OCI-M1 (cell line): ENCODE results near the gene IDUA.

Experiments
- DNase-seq: peaks from one replicate; lab custom pipeline; 2025; lab: John Stamatoyannopoulos, UW

IDUA gene

DNA sequence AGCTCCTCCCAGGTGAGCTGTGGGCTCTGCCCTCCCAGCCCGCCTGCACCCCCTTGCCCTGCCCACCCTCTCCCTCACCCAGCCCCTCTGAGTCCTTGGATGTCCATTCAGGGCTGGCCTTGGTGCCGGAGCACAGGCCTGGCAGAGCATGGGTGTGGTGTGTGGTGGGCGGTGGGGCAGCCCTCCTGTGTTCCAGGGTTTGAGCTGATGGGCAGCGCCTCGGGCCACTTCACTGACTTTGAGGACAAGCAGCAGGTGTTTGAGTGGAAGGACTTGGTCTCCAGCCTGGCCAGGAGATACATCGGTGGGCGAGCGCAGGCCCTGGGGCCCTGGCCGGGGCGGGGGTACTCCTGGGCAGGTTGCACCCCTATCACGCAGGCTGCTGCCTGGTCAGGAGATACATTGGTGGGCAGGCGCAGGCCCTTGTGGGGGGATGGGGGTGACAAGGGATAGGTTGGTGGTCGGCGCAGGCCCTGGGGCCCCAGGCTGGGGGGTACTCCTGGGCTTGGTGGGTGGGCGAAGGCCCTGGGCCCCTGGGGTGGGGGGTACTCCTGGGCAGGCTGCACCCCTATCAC lies 13.9 kb downstream of the IDUA start:
- no peak for DNase-seq

DNA sequence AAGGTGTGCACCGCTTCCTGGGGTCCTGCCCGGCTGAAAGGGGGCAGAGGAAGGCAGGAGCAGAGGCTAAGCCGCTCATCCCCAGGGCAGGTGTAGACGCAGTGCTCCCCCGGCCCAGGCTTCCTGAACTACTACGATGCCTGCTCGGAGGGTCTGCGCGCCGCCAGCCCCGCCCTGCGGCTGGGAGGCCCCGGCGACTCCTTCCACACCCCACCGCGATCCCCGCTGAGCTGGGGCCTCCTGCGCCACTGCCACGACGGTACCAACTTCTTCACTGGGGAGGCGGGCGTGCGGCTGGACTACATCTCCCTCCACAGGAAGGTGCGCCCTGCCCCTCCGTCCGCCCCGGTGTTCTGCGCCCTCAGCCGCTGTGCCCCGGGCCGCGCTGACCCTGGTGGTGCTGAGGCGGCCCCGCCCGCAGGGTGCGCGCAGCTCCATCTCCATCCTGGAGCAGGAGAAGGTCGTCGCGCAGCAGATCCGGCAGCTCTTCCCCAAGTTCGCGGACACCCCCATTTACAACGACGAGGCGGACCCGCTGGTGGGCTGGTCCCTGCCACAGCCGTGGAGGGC lies 14.8 kb downstream of the IDUA start:
- DNase-seq = no peak

DNA sequence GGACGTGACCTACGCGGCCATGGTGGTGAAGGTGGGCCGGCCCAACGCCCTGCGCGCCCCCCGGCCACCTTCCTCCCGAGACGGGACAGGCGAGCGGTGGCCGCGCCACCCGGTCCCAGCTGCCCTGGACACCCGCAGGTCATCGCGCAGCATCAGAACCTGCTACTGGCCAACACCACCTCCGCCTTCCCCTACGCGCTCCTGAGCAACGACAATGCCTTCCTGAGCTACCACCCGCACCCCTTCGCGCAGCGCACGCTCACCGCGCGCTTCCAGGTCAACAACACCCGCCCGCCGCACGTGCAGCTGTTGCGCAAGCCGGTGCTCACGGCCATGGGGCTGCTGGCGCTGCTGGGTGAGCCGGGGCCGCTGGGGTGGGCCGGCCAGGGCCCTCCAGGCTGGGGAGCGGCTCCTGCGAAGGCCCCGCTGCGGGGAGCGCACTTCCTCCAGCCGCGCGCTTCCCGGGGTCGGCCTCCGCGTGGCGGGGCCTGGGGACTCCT lies 15.3 kb downstream of the IDUA start:
- no peak for DNase-seq

DNA sequence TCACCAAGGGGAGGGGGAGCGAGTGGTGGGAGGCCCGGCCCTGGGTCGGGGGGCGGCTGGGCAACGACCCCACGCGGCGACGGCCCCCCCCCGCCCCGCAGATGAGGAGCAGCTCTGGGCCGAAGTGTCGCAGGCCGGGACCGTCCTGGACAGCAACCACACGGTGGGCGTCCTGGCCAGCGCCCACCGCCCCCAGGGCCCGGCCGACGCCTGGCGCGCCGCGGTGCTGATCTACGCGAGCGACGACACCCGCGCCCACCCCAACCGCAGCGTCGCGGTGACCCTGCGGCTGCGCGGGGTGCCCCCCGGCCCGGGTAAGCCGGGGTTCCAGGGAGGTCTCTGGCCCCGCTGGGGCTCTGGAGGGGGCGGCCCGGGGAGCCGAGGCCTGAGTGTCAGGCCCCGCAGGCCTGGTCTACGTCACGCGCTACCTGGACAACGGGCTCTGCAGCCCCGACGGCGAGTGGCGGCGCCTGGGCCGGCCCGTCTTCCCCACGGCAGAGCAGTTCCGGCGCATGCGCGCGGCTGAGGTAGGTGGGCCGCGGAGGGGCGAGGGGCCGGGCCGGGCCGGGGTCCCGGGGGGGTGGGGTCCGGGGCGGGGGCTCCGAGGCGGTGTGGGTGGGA lies 15.9 kb downstream of the IDUA start:
- no peak for DNase-seq

DNA sequence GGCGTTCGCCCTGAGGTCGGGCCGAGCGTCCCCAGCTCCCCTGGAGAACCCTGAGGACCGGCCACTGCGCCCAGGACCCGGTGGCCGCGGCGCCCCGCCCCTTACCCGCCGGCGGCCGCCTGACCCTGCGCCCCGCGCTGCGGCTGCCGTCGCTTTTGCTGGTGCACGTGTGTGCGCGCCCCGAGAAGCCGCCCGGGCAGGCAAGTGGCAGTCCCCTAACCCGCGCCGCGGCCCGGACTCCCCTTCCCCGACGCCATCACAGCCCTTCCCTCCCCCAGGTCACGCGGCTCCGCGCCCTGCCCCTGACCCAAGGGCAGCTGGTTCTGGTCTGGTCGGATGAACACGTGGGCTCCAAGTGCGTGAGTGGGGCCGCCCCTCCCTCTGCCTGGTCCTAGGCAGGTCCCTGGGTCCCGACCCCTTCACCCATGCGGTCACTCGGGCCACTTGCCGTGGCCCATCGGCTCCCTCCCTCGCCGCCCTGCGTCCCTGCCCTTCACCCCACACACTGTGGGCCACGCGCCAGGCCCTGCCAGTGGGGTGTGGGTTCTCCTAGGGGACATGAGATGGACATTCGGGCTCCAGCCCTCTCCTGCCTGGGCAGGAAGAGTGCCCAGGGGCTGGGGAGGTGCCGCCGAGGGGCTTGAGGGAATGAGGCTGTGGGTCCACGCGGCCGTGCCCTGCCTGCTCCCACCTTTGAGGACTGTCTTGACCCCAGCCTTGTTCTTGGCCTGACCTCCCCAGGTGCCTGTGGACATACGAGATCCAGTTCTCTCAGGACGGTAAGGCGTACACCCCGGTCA lies 16.6 kb downstream of the IDUA start:
- DNase-seq = no peak

DNA sequence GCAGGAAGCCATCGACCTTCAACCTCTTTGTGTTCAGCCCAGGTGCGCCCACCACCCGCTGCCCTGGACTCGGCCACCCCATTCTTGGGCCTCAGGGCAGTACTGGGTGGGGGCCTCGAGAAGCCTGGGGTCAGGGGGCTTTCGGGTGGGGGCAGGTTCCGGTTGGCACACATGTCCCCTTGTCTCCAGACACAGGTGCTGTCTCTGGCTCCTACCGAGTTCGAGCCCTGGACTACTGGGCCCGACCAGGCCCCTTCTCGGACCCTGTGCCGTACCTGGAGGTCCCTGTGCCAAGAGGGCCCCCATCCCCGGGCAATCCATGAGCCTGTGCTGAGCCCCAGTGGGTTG lies 17.2 kb downstream of the IDUA start:
- DNase-seq = no peak

DNA sequence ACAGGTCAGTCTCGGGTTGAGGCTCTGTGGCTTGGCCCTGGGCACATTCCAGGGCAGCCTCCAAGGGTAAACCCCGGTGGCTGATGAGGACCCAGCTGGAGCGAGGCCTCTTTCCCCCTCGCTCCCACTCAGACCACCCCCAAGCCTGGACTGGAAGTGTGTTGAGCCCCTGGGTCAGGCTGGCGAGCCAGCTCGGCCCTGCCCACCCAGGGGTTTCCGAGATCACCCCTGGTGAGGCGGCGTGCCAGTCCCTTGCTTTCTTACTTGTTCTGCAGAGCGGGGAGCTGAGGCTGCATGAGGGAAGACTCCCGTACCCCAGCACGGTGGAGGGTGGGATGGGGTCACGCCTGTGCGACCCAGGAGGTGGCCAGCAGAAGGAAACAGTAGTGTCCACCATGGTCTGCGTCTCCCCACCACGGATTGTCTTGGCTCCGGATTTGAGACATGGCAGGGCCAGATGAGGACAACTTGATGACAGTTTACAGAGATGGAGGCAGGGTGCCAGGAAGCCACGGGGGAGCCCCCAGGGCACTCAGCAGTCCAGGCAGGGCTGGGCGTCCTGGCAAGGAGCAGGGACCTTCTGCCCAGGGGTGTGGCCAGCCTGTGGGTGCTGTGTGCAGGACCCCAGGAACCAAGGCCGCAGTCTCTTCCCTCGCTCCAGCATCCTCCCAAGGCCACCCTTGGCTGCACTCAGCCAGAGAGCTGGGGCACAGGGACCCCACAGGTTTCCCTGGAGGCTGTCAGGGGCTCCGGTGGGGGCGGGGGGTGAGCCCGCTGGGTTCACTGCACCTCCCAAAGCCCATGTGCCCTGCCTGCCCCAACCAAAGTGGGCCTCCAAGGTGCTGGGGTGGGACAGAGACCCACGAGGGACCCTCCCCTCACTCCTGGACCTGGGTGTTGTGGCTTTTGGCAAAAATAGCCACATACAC lies 18.0 kb downstream of the IDUA start:
- no peak for DNase-seq

DNA sequence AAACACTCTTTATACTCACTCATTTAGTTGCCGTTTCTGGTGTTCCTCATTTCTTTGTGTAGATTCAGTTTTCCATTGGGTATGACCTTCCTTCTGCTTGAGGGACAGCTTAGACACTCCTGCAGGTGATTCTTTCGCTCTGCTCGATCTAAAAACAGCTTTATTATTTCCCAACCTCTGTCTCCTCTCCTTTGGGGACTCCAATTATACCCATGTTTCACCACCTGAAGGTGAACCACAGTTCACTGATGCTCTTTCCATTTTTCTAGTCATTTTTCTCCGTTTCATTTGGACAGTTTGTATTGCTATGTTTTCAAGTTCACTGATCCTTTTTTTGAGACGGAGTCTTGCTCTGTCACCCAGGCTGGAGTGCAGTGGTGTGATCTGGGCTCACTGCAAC lies 20.0 kb downstream of the IDUA start:
- DNase-seq = no peak

DNA sequence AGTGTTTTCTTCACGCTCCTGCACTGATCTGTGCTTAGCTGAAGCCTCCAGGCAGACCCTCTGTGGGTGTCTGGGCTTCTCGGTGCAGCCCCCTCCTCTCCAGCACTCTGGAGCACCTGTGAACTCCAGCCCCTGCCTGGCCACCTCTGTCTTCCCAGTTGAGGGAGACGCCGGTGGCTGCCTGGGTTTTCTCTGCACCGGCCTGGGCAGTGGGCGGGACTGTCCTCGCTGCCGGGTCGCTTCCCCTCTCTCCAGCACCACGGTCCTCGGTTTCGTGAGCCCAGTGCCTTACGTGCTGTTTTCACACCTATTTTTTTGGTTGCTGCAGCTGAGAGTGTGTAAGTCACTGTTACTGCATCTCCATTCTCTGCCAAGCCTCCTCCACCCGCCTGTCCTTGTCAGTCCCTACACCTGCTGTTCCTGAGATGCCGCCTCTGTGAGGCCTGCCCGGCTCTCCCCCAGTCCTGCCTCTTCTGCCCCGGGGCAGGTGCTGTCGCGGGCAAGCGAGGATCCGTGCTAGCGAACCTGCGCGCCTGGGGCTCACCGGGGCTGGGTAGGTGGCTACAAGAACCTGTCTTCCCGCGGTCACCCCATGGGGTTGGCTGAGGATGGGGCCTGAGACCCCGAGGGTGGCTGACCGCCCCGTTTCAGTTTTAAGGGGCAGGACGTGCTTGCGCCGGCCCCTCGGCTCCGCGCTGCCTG lies 22.1 kb downstream of the IDUA start:
- peak; percentile 30 for DNase-seq

DNA sequence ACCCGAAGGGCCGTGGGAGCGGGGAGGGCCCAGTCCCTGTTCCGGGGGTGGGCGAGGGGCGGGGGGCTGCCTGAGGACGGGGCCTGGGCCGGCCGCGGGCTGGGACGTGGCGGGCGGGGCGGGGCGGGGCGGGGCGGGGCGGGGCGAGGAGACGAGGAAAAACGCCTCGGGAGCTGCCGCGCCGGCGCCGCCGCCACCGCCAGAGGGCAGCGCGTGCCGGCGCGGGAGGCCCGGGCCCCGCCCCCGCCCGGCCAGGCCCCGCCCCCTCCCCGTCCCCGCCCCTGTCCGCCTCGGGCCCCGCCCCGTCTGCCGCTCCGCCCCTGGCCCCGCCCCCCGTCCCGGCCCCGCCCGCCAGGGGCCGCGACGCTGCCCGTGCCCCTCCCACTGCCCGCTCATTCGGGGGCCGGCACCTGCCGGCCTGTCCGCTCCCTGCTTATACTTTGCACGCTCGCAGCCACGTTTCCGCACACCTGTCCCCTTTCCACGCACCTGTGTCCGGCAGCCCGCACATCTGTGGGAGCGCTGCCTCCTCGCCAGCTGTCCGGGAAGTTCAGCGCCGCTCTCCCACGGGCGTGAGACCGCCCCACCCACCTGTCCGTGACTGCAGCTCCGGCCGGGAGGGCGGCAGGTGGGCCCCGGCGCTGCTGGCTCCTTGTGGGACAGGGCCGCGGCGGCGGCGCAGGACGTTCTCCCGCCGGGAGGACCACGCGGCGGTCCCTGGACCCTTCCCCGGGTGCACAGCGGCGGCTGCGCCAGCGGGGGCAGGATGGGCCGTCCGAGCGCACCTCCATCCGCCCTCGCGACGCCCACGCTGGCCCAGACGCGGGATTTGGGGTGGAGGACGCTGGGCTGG lies 22.9 kb downstream of the IDUA start:
- DNase-seq = peak; percentile 65

DNA sequence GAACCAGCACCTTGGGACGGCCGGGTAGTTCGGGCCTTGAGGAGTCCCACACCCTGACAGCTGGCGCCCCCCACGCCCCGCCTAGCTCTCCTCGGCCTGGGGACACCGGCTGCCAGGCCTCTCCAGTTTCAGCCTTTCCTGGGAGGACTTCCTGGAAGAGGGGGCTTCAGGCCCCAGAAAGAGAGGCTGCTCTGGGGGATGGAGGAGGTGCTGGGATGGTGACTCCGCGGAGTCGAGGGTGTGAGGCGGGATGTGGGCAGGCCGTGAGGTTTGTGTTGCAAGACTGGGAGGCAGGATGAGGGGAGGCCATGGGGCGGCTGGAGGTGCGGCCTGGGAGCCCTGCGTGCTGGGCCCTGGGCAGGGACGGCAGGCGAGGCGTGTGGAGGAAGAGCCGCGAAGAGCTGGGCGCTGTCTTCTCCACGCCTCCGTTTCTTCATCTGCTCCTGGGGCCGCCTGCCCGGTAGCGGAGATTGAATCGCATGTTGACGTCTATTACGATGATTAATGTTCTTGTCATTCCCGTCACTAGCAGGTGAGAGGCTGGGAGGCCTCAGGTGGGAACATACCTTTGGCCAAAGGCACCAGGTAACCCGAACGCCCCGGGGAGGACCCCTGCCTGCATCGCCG lies 23.7 kb downstream of the IDUA start:
- DNase-seq = peak; percentile 76

DNA sequence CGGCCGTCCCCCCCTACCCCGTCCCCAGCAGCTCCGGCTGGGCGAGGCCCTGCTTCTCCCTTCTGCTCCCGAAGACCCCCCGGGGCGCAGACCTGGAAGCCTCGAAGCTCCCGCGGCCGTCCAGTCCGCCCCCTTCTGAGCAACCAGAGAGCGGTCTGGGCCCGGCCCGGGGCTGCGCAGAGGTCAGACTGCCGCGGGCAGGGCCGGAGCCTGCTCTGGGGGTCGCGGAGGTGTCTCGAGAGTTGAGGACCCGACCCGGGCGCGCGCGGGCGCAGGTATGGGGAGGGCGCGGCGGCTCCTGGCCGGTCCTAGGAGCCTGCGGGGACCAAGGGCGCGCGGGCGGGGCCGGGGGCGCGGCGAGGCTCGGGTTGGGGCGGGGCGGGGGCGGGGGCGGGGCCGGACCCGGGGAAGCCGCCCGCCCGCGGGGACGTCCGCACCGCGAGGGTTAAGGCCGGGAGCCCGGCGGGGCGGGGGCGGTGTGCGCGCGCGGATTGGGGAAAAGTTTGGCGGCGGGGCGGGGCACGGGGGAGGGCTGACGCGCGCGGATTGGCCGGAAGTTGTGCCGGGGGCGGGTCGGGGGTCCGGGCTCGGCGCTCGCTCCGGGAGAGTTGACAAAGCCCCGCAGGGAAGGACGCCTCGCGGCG lies 24.3 kb downstream of the IDUA start, which contains the start of gene FGFRL1:
FGFRL1 (plus strand) TSS at position 605 of the 644 bp plus-strand sequence. CDS start 860 bp downstream, outside the sequence.
- DNase-seq = peak; percentile 88

DNA sequence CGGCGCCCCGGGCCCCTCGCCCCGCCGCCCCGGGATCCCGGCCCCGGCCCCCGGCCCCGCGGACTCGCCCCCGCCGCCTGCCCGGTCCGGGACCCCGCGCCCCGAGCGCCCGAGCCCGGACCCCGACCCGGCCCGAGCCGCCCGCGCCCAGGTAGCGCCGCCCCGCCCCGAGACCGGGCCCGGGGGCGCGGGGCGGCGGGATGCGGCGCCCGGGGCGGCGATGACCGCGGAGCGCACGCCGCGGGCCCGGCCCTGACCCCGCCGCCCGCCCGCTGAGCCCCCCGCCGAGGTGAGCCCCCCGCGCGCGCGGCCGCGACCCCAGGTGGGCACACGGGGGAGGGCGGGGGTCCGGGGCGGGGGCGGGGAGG lies 24.8 kb downstream of the IDUA start:
- DNase-seq = no peak

DNA sequence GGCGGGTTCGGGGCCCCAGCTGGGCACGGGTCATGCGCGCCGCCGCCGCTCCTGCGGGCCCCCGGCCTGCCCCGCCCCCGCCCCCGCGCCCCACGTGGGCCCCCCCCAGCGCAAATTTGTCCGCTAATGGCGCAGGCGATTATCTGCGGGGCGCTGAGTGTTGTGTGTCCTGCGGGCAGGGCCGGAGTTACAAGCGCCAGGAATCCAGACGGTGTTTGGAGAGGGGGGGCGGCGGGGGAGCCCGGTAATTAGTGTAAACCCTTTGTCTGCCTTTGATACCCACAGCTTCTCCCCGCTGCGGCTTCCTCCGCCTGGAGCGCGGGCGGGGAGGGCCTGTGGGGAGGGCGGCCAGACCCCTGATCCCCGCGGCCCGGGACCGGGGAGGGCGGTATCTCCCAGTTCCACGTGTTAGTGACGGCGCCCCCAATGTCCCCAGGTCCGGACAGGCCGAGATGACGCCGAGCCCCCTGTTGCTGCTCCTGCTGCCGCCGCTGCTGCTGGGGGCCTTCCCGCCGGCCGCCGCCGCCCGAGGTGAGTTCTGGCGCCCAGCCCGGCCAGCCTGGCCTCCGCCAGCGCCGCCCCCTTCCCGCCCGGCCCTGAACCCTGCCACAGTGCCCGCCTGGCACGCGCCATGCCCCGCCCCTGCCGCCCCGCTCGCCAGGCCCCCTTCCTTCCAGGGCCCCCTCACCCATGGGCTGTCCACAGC lies 25.3 kb downstream of the IDUA start:
- peak; percentile 12 for DNase-seq

DNA sequence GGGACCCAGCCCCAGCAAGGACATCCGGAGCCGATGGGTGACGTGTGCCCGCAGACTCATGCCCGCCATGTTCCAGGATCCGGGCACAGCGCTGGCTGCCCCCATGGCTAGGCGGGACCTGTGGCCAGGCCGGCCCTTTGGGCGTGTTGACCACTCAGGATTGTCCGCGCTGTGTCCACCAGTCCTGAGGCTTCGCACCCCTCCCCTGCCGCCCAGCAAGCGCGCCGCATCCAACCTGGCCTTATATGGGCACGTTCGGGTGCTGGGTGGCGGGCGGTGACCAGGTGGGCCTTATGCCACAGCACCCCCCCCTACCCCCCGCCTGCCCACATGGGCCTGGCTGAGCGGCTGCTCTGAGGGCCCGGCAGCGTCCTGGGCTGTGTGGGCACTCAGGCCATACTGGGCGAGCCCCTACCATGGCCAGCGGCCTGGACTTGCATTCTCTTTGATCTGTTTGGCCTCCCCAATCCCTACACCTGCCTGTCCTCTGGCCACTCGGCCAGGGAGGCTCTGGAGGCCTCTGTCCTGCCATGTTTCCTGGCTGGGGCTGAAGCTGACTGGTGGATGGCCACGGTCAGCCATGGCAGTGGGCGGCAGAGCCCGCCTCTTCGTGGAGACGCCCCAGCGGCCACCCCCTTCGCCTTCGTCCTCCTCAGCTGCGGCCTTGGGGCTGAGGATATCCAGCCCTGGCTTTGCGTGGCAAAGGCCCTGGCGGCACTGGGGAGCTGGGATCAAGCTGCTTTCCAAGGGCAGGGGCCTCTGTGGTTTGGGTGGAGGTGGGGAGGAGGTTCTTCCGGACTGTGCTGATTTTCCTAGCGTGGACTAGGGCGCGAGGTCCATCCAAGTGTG lies 26.6 kb downstream of the IDUA start:
- no peak for DNase-seq

DNA sequence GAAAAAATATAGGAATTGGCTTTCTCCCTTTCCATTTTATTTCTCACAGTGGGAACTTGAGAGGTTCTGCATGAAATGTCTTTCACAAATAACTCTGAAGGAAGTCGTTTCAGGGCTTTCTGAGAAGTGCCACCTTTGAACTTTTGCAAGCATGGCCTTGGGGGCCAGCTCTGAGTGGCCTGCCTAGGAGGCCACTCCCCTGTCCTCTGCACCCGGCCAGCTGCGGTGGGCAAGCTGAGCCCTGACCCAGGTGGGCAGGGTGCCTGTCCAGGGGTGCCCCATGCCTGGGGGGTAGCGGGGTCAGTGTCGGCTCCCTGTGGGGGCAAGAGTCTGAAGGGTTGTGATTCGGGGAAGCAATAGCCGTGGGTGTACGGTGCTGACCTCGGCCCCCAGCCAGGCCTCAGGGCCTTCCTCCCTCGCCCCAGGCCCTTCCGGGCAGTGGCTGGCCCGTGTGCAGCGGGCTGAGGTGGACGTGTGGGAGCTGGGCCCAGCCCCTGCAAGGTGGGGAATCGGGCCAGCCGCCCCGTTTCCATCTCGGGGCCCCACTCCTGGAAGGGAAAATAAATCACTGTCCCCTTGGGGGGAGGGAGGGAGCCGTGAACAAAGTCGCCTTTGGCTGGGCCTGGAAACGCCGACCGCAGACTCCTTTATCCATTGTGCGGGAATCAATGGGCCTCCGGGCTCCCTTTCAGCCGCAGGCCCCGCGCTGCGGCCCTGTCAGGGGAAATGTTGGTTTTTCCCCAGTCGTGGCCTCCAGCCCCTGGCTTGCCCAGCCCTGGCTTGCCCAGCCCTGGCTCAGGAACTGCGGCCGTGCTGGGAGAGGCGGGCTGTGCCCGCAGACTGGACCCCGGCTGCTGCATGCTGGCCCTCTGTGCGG lies 27.7 kb downstream of the IDUA start:
- no peak for DNase-seq

DNA sequence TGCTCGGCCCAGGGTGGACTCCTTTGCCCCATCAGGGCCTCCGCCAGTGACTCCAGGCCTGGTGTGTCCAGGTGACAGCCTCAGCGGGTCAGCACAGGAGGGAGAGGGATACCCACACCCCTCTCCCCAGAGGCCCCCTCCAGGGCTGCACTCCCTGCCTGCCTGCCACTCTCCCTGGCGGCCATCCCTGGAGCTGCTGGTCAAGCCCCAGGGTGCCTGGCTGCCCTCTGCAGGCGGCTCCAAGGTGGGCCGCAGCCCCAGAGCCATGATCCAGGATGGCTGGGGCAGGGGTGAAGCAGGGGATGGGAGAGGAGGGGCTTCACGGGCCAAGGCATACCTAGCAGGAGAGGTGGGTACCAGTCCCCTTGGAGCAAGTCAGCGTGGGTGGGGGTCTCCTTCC lies 28.3 kb downstream of the IDUA start:
- peak; percentile 19 for DNase-seq
